K562 (cell line): ENCODE data around the gene ANKRD11. TPM values are rescaled to one million over a fixed set of nuclear protein-coding genes. Genes with fewer than 3 reads are reported as not detected.

Experiments
- ATAC-seq: fragments of 200-7000 bp; cut with Tn5 transposase; 3 replicates; pipeline ENCODE4 v1.9.1; 2020; ENCODE audit warnings: moderate library complexity
- BruUV-seq: library from RNA; stranded (reverse); fragments of 400-500 nt; replicated peaks from 2 replicates; lab custom pipeline; 2021; lab: Mats Ljungman, UMichigan
- CTCF ChIA-PET: fragments of 300-600 bp; formaldehyde crosslinking; extraction: SDS; loops from one replicate; lab custom pipeline; 2021; ENCODE audit warnings: low intra/inter-chr PET ratio; lab: Yijun Ruan, JAX
- POLR2A ChIA-PET: fragments of 300-600, 350-650 bp; sonication (Branson Sonifier 250); formaldehyde crosslinking; extraction: SDS; loops from one replicate; lab custom pipeline; 2021; ENCODE audit warnings: antibody characterized with exemption, inconsistent platforms; lab: Yijun Ruan, JAX
- DNase-seq, 4 experiments: peaks; one replicate each; pipeline versions ENCODE4 v3.0.0 to v3.0.0-alpha.2; 2011 to 2018; ENCODE audit warnings: low spot score in 3 of 4, mixed read lengths in 3 of 4; ENCODE audit errors: extremely low read depth in 1 of 4
- FAIRE-seq: peaks from 2 replicates; lab custom pipeline; 2011; peaks lifted over from hg19 to GRCh38; lab: Jason Lieb, UNC
- H2AFZ ChIP-seq: 2 replicates; pipeline ENCODE4 v1.6.0; 2011; ENCODE audit warnings: low read depth, low read length, control low read depth, inconsistent platforms
- H3K27ac ChIP-seq: fragments of 200-600 bp; 3 replicates; pipeline ENCODE4 v1.8.0; 2011; ENCODE audit warnings: low read depth, mild to moderate bottlenecking, control low read depth, inconsistent platforms, low read length, moderate library complexity, mixed read lengths; ENCODE audit errors: extremely low read depth
- H3K27me3 ChIP-seq, 2 experiments: fragments of 300-600 bp in 1 of 2; 2 replicates in 1 of 2; 3 replicates in 1 of 2; pipeline versions ENCODE4 v1.6.0 to v1.8.0; 2011; ENCODE audit warnings: inconsistent platforms in 2 of 2, low read length in 2 of 2, mild to moderate bottlenecking in 1 of 2, mixed read lengths in 1 of 2, moderate library complexity in 1 of 2; ENCODE audit not compliant: control insufficient read depth in 2 of 2, insufficient read depth in 2 of 2
- H3K36me3 ChIP-seq: fragments of 300-600 bp; 3 replicates; pipeline ENCODE4 v1.8.0; 2011; ENCODE audit warnings: mild to moderate bottlenecking, low read length, inconsistent platforms; ENCODE audit not compliant: control insufficient read depth, insufficient read depth
- H3K4me1 ChIP-seq, 2 experiments: fragments of 200-600 bp in 1 of 2; replicated peaks in 1 of 2; 2 replicates in 1 of 2; 3 replicates in 1 of 2; pipeline versions ENCODE4 v1.5.1 to v1.8.0; 2011; ENCODE audit warnings: inconsistent platforms in 2 of 2, low read length in 2 of 2, mild to moderate bottlenecking in 1 of 2, mixed read lengths in 1 of 2, moderate library complexity in 1 of 2; ENCODE audit not compliant: control insufficient read depth in 2 of 2, insufficient read depth in 2 of 2
- H3K4me2 ChIP-seq: 2 replicates; pipeline ENCODE4 v1.6.1; 2011; ENCODE audit warnings: low read length, control low read depth, inconsistent platforms, mixed read lengths; ENCODE audit not compliant: insufficient read depth
- H3K4me3 ChIP-seq: fragments of 200-600 bp; sonication (generic), shearing (Covaris generic); 2 replicates; pipeline ENCODE4 v1.5.1; 2016; ENCODE audit warnings: control low read depth, inconsistent platforms
- H3K79me2 ChIP-seq: fragments of 200-600 bp; 3 replicates; pipeline ENCODE4 v1.8.0; 2011; ENCODE audit warnings: low read length, inconsistent platforms; ENCODE audit not compliant: control insufficient read depth, insufficient read depth
- H3K9ac ChIP-seq, 2 experiments: 2 replicates each; pipeline versions ENCODE4 v1.6.0 to v1.6.1; 2011; ENCODE audit warnings: low read depth in 2 of 2, low read length in 2 of 2, control low read depth in 1 of 2, inconsistent platforms in 1 of 2, mild to moderate bottlenecking in 1 of 2, mixed read lengths in 1 of 2; ENCODE audit not compliant: insufficient read depth in 1 of 2
- H3K9me1 ChIP-seq: one replicate; pipeline ENCODE4 v1.6.0; 2011; ENCODE audit warnings: inconsistent platforms, mild to moderate bottlenecking, low read length, moderate library complexity; ENCODE audit not compliant: control insufficient read depth, insufficient read depth
- H3K9me3 ChIP-seq: replicated peaks from 2 replicates; pipeline ENCODE4 v1.5.1; 2011; ENCODE audit warnings: low read depth, low read length, inconsistent platforms; ENCODE audit not compliant: control insufficient read depth, insufficient read depth
- H4K20me1 ChIP-seq: replicated peaks from 2 replicates; pipeline ENCODE4 v1.6.1; 2011; ENCODE audit warnings: low read length, inconsistent platforms, mixed read lengths; ENCODE audit not compliant: control insufficient read depth, insufficient read depth
- CEBPZ ChIP-seq: fragments of 150-350 bp; IDR thresholded peaks from 2 replicates; pipeline ENCODE4 v1.6.1; 2014; ENCODE audit warnings: low read depth, mild to moderate bottlenecking, low read length, borderline replicate concordance
- CTCFL ChIP-seq: IDR thresholded peaks from 2 replicates; pipeline ENCODE4 v1.6.1; 2011; ENCODE audit warnings: borderline replicate concordance, low read depth, mild to moderate bottlenecking, moderate library complexity, low read length; ENCODE audit not compliant: insufficient read depth, poor library complexity, severe bottlenecking
- POLR2G ChIP-seq: fragments of 200-400 bp; formaldehyde crosslinking; IDR thresholded peaks from 2 replicates; pipeline ENCODE4 v1.6.1; 2017; ENCODE audit warnings: low read depth, mild to moderate bottlenecking, antibody characterized with exemption, low read length, moderate library complexity
- RBM22 ChIP-seq: fragments of 200-400 bp; formaldehyde crosslinking; IDR thresholded peaks from 2 replicates; pipeline ENCODE4 v1.6.1; 2018; ENCODE audit warnings: low read length, low read depth; ENCODE audit not compliant: poor library complexity, severe bottlenecking
- WGBS: fragments of 100-300 bp; shearing (Covaris generic); methylation state at CpG from one replicate; pipeline ENCODE4 v1.1.6; 2016; ENCODE audit warnings: low coverage, mixed read lengths; ENCODE audit not compliant: insufficient coverage; ENCODE audit errors: missing lambda C conversion rate; 5-methylcytosine and 5-hydroxymethylcytosine counted together
- in situ Hi-C: fragments of 300-500 bp; cut with MboI; formaldehyde crosslinking; loops from 4 replicates; pipeline ENCODE4 v1.15.0; 2018; ENCODE audit warnings: inconsistent platforms, mixed read lengths
- intact Hi-C: fragments of 100-400 bp; cut with micrococcal nuclease; formaldehyde crosslinking; loops from 2 replicates; pipeline ENCODE4 v1.14.2; 2022
- polyA plus RNA-seq, 8 experiments: library from polyadenylated mRNA; depleted of rRNA in 4 of 8; stranded (reverse) in 5 of 8; unstranded in 3 of 8; fragments of >200 nt; fragmentation: Nextera tagmentation in 2 of 8; fragmentation: Illumina TruSeq in 1 of 8; extraction: Ambion mirVana in 2 of 8; extraction: Trizol in 1 of 8; gene quantifications; 2 replicates each; pipeline versions ENCODE4 v1.2.1 to v1.2.3, GENCODE V29; 2011 to 2014; ENCODE audit warnings: inconsistent platforms in 1 of 8, missing spikeins in 1 of 8
- total RNA-seq, 7 experiments: library from RNA; depleted of rRNA in 6 of 7; stranded (reverse); fragments of >200 nt in 6 of 7; fragmentation: Illumina TruSeq in 2 of 7; extraction: Trizol in 2 of 7; gene quantifications; 2 replicates each; pipeline versions ENCODE4 v1.2.1 to v1.2.3, GENCODE V29; 2011 to 2021; ENCODE audit warnings: low replicate concordance in 1 of 7

The ANKRD11 gene
- total and polyA plus RNA-seq, 9 of the 15 experiments (the other 6 are each of a cell fraction or from before 2014, with no cell fraction given), result 4.7 to 126 (median 31.7) TPM

- Histone ChIP-seq H3K4me3 (no peak overlapping the region), H3K9ac (peak overlapping the region in 1 of 2 experiments; percentile 69; a peak in 2 of 4 replicates), H3K9me1 (peaks cover 24% of the 10 kb centered on the region), H3K9me3 (no peaks in the 10 kb centered on the region), H3K27me3 (no peaks in the 10 kb centered on the region), H3K36me3 (peaks cover 9% of the 10 kb centered on the region), H3K79me2 (peaks cover 100% of the 10 kb centered on the region), H2AFZ (no peak overlapping the region), H3K4me2 (no peak overlapping the region), H4K20me1 (peaks cover 87% of the 10 kb centered on the region), H3K4me1 (peaks cover 39 to 45% of the 10 kb centered on the region in 2 experiments), H3K27ac (no peak overlapping the region)
- in situ Hi-C loops, result no loop called here
- CTCF ChIA-PET, result no interaction called here
- WGBS, result 79% methylated on average over 29 of the region's 29 CpGs
- TF ChIP-seq CTCFL, result no peak
- TF ChIP-seq RBM22, result peak; percentile 57
- peak; percentile 43; the same call in 1 of the 2 replicates for TF ChIP-seq POLR2G
- no peak for TF ChIP-seq CEBPZ
- POLR2A ChIA-PET, result interaction anchor here (1.1 to 1.6 kb wide), 6 partner anchors 8 to 47 kb away, joined by 3 to 6 read pairs (median 4); no protein-coding TSS in a partner anchor
- DNase-seq (no peak), ATAC-seq (no peak), FAIRE-seq (no peak)
- intact Hi-C loops, result no loop called here
- BruUV-seq, result no TSS peak
Measured at GRCh38 chr16:89378947-89379771, 111.2 kb downstream of the ANKRD11 start.
